H9 (cell line): Measurements from ENCODE around the gene MAPK8. TPM values are rescaled to one million over a fixed set of nuclear protein-coding genes. Genes with fewer than 3 reads are reported as not detected.
A peak's percentile ranks its signal among the peaks of the same experiment; 100 is the strongest.

ENCODE experiments used
- DNase-seq: peaks from one replicate; pipeline ENCODE4 v3.0.0-alpha.2; 2017
- H2AFZ ChIP-seq: one replicate; pipeline ENCODE4 v1.6.1; 2013; ENCODE audit warnings: mild to moderate bottlenecking, low read length, control low read depth, moderate library complexity
- H2AK5ac ChIP-seq: 2 replicates; pipeline ENCODE4 v1.6.1; 2013; ENCODE audit warnings: low read length, control low read depth, mixed read lengths; ENCODE audit not compliant: insufficient read length
- H2BK120ac ChIP-seq: one replicate; pipeline ENCODE4 v1.6.1; 2013; ENCODE audit warnings: low read depth, mild to moderate bottlenecking, low read length, control low read depth, inconsistent platforms; ENCODE audit not compliant: poor library complexity, severe bottlenecking
- H2BK12ac ChIP-seq: 2 replicates; pipeline ENCODE4 v1.6.1; 2013; ENCODE audit warnings: low read length, control low read depth, mixed read lengths, low read depth; ENCODE audit not compliant: insufficient read length
- H2BK15ac ChIP-seq: 2 replicates; pipeline ENCODE4 v1.6.1; 2013; ENCODE audit warnings: low read depth, low read length, control low read depth
- H2BK20ac ChIP-seq: one replicate; pipeline ENCODE4 v1.6.1; 2013; ENCODE audit warnings: low read depth, mild to moderate bottlenecking, low read length, control low read depth, inconsistent platforms; ENCODE audit not compliant: poor library complexity, severe bottlenecking
- H2BK5ac ChIP-seq: 2 replicates; pipeline ENCODE4 v1.6.1; 2013; ENCODE audit warnings: low read length, control low read depth, mixed read lengths; ENCODE audit not compliant: insufficient read length
- H3K14ac ChIP-seq: 2 replicates; pipeline ENCODE4 v1.6.1; 2013; ENCODE audit warnings: low read length, control low read depth; ENCODE audit not compliant: insufficient read depth
- H3K18ac ChIP-seq: 2 replicates; pipeline ENCODE4 v1.6.1; 2013; ENCODE audit warnings: low read depth, mild to moderate bottlenecking, mixed read lengths, low read length, control low read depth; ENCODE audit not compliant: insufficient read length
- H3K23ac ChIP-seq: 2 replicates; pipeline ENCODE4 v1.6.1; 2013; ENCODE audit warnings: low read length, control low read depth, mixed read lengths, low read depth; ENCODE audit not compliant: insufficient read length
- H3K23me2 ChIP-seq: 2 replicates; pipeline ENCODE4 v1.6.1; 2013; ENCODE audit warnings: low read depth, mild to moderate bottlenecking, mixed read lengths, low read length, control low read depth; ENCODE audit not compliant: insufficient read length, poor library complexity, severe bottlenecking
- H3K27ac ChIP-seq: 2 replicates; pipeline ENCODE4 v1.5.1; 2013; ENCODE audit warnings: low read length, control low read depth, mixed read lengths, low read depth; ENCODE audit not compliant: insufficient read length
- H3K27me3 ChIP-seq: 2 replicates; pipeline ENCODE4 v1.6.1; 2013; ENCODE audit warnings: low read length, control low read depth, inconsistent platforms; ENCODE audit not compliant: insufficient read depth
- H3K4ac ChIP-seq: 2 replicates; pipeline ENCODE4 v1.6.1; 2013; ENCODE audit warnings: low read depth, mild to moderate bottlenecking, control low read depth, inconsistent platforms, low read length, moderate library complexity
- H3K4me1 ChIP-seq: 2 replicates; pipeline ENCODE4 v1.6.1; 2013; ENCODE audit warnings: low read length, control low read depth, inconsistent platforms; ENCODE audit not compliant: insufficient read depth
- H3K4me2 ChIP-seq: 2 replicates; pipeline ENCODE4 v1.6.1; 2013; ENCODE audit warnings: low read length, control low read depth, mixed read lengths; ENCODE audit not compliant: insufficient read length, insufficient read depth
- H3K56ac ChIP-seq: 2 replicates; pipeline ENCODE4 v1.6.1; 2013; ENCODE audit warnings: low read depth, mild to moderate bottlenecking, mixed read lengths, low read length, control low read depth; ENCODE audit not compliant: insufficient read length
- H3K79me1 ChIP-seq: 2 replicates; pipeline ENCODE4 v1.6.1; 2013; ENCODE audit warnings: low read depth, mild to moderate bottlenecking, moderate library complexity, low read length, control low read depth, inconsistent platforms; ENCODE audit not compliant: insufficient read depth, poor library complexity, severe bottlenecking
- H3K79me2 ChIP-seq: 2 replicates; pipeline ENCODE4 v1.6.1; 2013; ENCODE audit warnings: low read length, control low read depth, inconsistent platforms; ENCODE audit not compliant: insufficient read depth
- H3K9ac ChIP-seq: 2 replicates; pipeline ENCODE4 v1.6.1; 2013; ENCODE audit warnings: low read length, control low read depth, mixed read lengths; ENCODE audit not compliant: insufficient read length; ENCODE audit errors: extremely low read depth
- H3K9me3 ChIP-seq: one replicate; pipeline ENCODE4 v1.6.1; 2013; ENCODE audit warnings: low read depth, low read length, inconsistent platforms; ENCODE audit not compliant: control insufficient read depth
- H3T11ph ChIP-seq: one replicate; pipeline ENCODE4 v1.6.1; 2013; ENCODE audit warnings: mild to moderate bottlenecking, low read length, control low read depth, inconsistent platforms
- H4K20me1 ChIP-seq: one replicate; pipeline ENCODE4 v1.6.1; 2013; ENCODE audit not compliant: control insufficient read depth, insufficient read length, insufficient read depth
- H4K5ac ChIP-seq: 2 replicates; pipeline ENCODE4 v1.6.1; 2013; ENCODE audit warnings: low read depth, mild to moderate bottlenecking, mixed read lengths, low read length, control low read depth; ENCODE audit not compliant: insufficient read length
- H4K8ac ChIP-seq: replicated peaks from 2 replicates; pipeline ENCODE4 v1.6.1; 2013; ENCODE audit warnings: low read length, control low read depth, mixed read lengths, low read depth; ENCODE audit not compliant: insufficient read length
- H4K91ac ChIP-seq: 2 replicates; pipeline ENCODE4 v1.6.1; 2013; ENCODE audit warnings: low read depth, mild to moderate bottlenecking, moderate library complexity, mixed read lengths, low read length, control low read depth; ENCODE audit not compliant: insufficient read length
- H3K27ac Mint-ChIP-seq, 3 experiments: 2 replicates in 2 of 3; 3 replicates in 1 of 3; pipeline ENCODE4 v1.8.0; 2020 to 2021; ENCODE audit warnings: mixed read lengths in 3 of 3, mild to moderate bottlenecking in 1 of 3, moderate library complexity in 1 of 3
- H3K27me3 Mint-ChIP-seq: 2 replicates; pipeline ENCODE4 v1.8.0; 2021; ENCODE audit warnings: low read depth, mild to moderate bottlenecking, moderate library complexity, mixed read lengths
- H3K36me3 Mint-ChIP-seq, 3 experiments: 2 replicates in 2 of 3; 3 replicates in 1 of 3; pipeline ENCODE4 v1.8.0; 2020 to 2021; ENCODE audit warnings: low read depth in 3 of 3, mixed read lengths in 3 of 3; ENCODE audit not compliant: insufficient read depth in 1 of 3
- H3K4me1 Mint-ChIP-seq, 2 experiments: 2 replicates each; pipeline ENCODE4 v1.8.0; 2020; ENCODE audit warnings: mixed read lengths in 2 of 2
- H3K4me3 Mint-ChIP-seq, 2 experiments: 2 replicates in 1 of 2; 3 replicates in 1 of 2; pipeline ENCODE4 v1.8.0; 2020 to 2021; ENCODE audit warnings: mild to moderate bottlenecking in 2 of 2, mixed read lengths in 2 of 2, moderate library complexity in 1 of 2
- H3K9me3 Mint-ChIP-seq, 2 experiments: 2 replicates in 1 of 2; 3 replicates in 1 of 2; pipeline ENCODE4 v1.8.0; 2020; ENCODE audit warnings: mild to moderate bottlenecking in 2 of 2, mixed read lengths in 2 of 2, moderate library complexity in 1 of 2
- WGBS: extraction: QIAGEN DNeasy Blood & Tissue Kit; methylation state at CpG from one replicate; pipeline ENCODE4 v1.1.7; 2013; ENCODE audit warnings: missing lambda C conversion rate, low lambda C conversion rate, mixed read lengths; ENCODE audit not compliant: insufficient read length; ENCODE audit errors: extremely low coverage; 5-methylcytosine and 5-hydroxymethylcytosine counted together
- total RNA-seq: library from RNA; stranded (reverse); gene quantifications from 2 replicates; pipeline ENCODE4 v1.2.1, GENCODE V29; 2021
- TF ChIP-seq, protein P1 (sequence below): fragments of 200-600 bp; sonication (generic); conservative IDR thresholded peaks from 3 replicates; pipeline ENCODE4 v1.8.0; 2021; ENCODE audit warnings: antibody characterized with exemption, mild to moderate bottlenecking

MAPK8 gene
- total RNA-seq, 1 experiment from 2014 or later = 52.0 TPM

DNA sequence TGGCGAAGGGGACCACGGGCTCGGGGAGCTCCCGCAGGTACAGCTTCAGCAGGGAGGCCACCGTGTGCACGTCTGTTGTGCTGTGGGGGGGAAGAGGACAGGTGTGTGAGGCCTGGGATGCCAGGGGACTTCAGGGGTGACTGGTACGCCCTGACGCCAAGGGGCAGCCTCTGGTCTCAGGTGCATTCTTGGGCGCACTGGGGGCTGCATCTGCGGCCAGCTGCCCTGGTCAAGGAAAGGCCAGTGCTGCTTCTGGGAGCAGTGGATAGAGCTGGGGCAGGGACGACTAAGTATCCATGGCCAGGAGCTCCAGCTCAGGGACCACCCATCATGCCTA, 148.5 kb downstream of the MAPK8 start:
- Histone ChIP-seq H3K9me3 (no peaks in the 10 kb centered on the region), H3K27me3 (no peaks in the 10 kb centered on the region), H4K8ac (no peak overlapping the region), H3K56ac (no peak overlapping the region), H4K5ac (no peak overlapping the region), H2BK120ac (no peak overlapping the region), H3K4ac (no peak overlapping the region), H2BK12ac (no peak overlapping the region), H3K4me1 (no peaks in the 10 kb centered on the region), H4K20me1 (no peaks in the 10 kb centered on the region), H2BK20ac (no peak overlapping the region), H3T11ph (no peak overlapping the region), H3K4me2 (no peak overlapping the region), H4K91ac (no peak overlapping the region), H3K79me2 (no peaks in the 10 kb centered on the region), H3K27ac (no peak overlapping the region), H2AFZ (no peak overlapping the region), H3K9ac (no peak overlapping the region), H2AK5ac (no peak overlapping the region), H2BK5ac (no peak overlapping the region), H3K23me2 (no peaks in the 10 kb centered on the region), H3K23ac (no peak overlapping the region), H2BK15ac (no peak overlapping the region), H3K79me1 (no peaks in the 10 kb centered on the region), H3K14ac (no peak overlapping the region), H3K18ac (no peak overlapping the region)
- no CpG with 5 or more reads among the region's 11 CpGs for WGBS
- no peaks in the 10 kb centered on the region for H3K9me3 Mint-ChIP-seq
- H3K27me3 Mint-ChIP-seq = no peaks in the 10 kb centered on the region
- H3K4me1 Mint-ChIP-seq = peaks cover 14 to 27% of the 10 kb centered on the region in 2 experiments; a peak in 3 of 4 replicates
- DNase-seq = peak; percentile 25
- TF ChIP-seq, protein P1, sequence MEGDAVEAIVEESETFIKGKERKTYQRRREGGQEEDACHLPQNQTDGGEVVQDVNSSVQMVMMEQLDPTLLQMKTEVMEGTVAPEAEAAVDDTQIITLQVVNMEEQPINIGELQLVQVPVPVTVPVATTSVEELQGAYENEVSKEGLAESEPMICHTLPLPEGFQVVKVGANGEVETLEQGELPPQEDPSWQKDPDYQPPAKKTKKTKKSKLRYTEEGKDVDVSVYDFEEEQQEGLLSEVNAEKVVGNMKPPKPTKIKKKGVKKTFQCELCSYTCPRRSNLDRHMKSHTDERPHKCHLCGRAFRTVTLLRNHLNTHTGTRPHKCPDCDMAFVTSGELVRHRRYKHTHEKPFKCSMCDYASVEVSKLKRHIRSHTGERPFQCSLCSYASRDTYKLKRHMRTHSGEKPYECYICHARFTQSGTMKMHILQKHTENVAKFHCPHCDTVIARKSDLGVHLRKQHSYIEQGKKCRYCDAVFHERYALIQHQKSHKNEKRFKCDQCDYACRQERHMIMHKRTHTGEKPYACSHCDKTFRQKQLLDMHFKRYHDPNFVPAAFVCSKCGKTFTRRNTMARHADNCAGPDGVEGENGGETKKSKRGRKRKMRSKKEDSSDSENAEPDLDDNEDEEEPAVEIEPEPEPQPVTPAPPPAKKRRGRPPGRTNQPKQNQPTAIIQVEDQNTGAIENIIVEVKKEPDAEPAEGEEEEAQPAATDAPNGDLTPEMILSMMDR = no peak
- no peak overlapping the region for H3K4me3 Mint-ChIP-seq
- H3K36me3 Mint-ChIP-seq = peaks cover 2 to 4% (median 4%) of the 10 kb centered on the region in 3 experiments; a peak in 4 of 7 replicates
- peak overlapping the region in 1 of 3 experiments; percentile 64; a peak in 2 of 7 replicates for H3K27ac Mint-ChIP-seq
